AG04450 (cell line): ENCODE data around the gene GGT7. TPM values are rescaled to one million over a fixed set of nuclear protein-coding genes. Genes with fewer than 3 reads are reported as not detected.
A peak's percentile ranks its signal among the peaks of the same experiment; 100 is the strongest.

ENCODE experiments used
- CTCF ChIA-PET: fragments of 300-600, 350-600 bp; formaldehyde crosslinking; extraction: SDS; loops from one replicate; lab custom pipeline; 2022; ENCODE audit warnings: antibody characterized with exemption, inconsistent platforms; lab: Charles Lee
- POLR2A ChIA-PET: fragments of 350-600 bp; formaldehyde crosslinking; extraction: SDS; loops from one replicate; lab custom pipeline; 2021; ENCODE audit warnings: antibody characterized with exemption, inconsistent platforms; lab: Yijun Ruan, JAX
- DNase-seq: peaks from one replicate; pipeline ENCODE4 v3.0.0-alpha.2; 2011; ENCODE audit warnings: low read depth, low spot score
- H3K27ac ChIP-seq: one replicate; pipeline ENCODE4 v1.5.1; 2012; ENCODE audit warnings: low read depth, low read length, control low read depth
- H3K27me3 ChIP-seq: one replicate; pipeline ENCODE4 v1.6.0; 2012; ENCODE audit warnings: low read length; ENCODE audit not compliant: control insufficient read depth, insufficient read depth
- H3K4me3 ChIP-seq: 2 replicates; pipeline ENCODE4 v1.5.1; 2011; ENCODE audit warnings: mild to moderate bottlenecking, low read depth, low read length, control low read depth
- H3K9me3 ChIP-seq: 2 replicates; pipeline ENCODE4 v1.5.1; 2012; ENCODE audit warnings: low read length; ENCODE audit not compliant: control insufficient read depth, insufficient read depth
- CTCF ChIP-seq: IDR thresholded peaks from 2 replicates; pipeline ENCODE4 v1.5.1; 2011; ENCODE audit warnings: low read depth, low read length, control low read depth, inconsistent platforms
- polyA plus RNA-seq: library from polyadenylated mRNA; depleted of rRNA; stranded (reverse); fragments of >200 nt; gene quantifications from 2 replicates; pipeline ENCODE4 v1.2.3, GENCODE V29; 2011

The GGT7 gene
- polyA plus RNA-seq, 1 experiment = 12.1 TPM

DNA sequence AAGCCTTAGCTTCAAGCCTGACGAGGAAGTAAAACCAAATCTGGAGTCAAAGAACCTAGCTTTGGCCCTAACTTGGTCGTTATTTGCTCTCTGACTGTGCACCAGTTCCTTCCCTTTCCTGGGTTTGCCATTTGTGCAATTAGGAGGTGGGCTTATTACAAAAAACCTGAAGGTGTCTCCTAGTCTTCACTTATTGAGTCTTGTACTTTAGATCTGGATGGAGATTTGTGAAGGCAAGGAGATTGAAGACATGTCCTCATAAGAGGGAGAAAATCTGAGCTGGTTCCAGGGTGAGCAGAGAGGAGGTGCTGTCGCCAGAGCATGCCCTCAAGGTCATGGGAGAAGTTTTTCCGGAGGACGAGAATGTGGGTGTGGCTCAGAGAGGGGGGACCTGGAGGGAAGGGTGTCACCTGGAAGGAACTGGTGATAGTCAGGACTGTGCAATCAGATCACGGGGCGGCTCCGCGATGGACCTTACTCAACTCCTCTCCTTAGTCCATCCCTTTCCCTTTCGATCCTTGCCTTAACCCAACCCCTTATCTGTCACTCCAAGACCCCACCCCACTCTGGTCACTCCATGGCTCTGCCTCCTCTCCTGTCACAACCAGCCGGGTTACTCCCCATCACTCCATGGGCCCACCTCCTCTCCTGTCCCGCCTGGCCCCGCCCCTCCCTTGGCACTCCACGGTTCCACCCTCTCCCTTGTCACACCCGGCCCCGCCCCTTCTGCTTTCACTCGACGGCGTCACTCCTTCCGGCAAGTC lies 3.2 kb upstream of the GGT7 start:
- no peaks in the 10 kb centered on the region for H3K9me3 ChIP-seq
- DNase-seq = no peak
- peak overlapping the region; percentile 77 for H3K4me3 ChIP-seq
- CTCF ChIA-PET = interaction anchor here (0.6 to 6.1 kb wide), 11 partner anchors 37 to 332 kb away, joined by 3 to 57 read pairs (median 4); partner anchors contain the start of genes GSS and MYH7B
- no peaks in the 10 kb centered on the region for H3K27me3 ChIP-seq
- POLR2A ChIA-PET = interaction anchor here (0.6 to 1.6 kb wide), 5 partner anchors 14 to 80 kb away, joined by 3 to 13 read pairs (median 5); partner anchors contain the start of genes GSS and MYH7B
- no peak overlapping the region for H3K27ac ChIP-seq
- 0 out of 2 replicates have a peak, but pooled peaks have one; percentile 5 for TF ChIP-seq CTCF

- CTCF ChIA-PET = interaction anchor here (0.5 to 6.1 kb wide), 26 partner anchors 10 to 328 kb away, joined by 3 to 57 read pairs (median 4); partner anchors contain the start of genes EDEM2, GSS and MYH7B
- DNase-seq = peak; percentile 74
- TF ChIP-seq CTCF = peak; percentile 98
- H3K4me3 ChIP-seq = no peak overlapping the region
- no peaks in the 10 kb centered on the region for H3K9me3 ChIP-seq
- POLR2A ChIA-PET = interaction anchor here (0.5 to 1.9 kb wide), 3 partner anchors 80 to 216 kb away, joined by 4 to 17 read pairs (median 6); partner anchors contain the start of genes GSS and MYH7B
- H3K27me3 ChIP-seq = no peaks in the 10 kb centered on the region
- no peak overlapping the region for H3K27ac ChIP-seq
Measured at GRCh38 chr20:34874094-34874654, 1.5 kb upstream of the GGT7 start.

GRCh38 chr20:34873583-34874093 lies 982 bp upstream of the GGT7 start:
- ChIA-PET POLR2A (interaction anchor here (0.5 to 1.9 kb wide), 4 partner anchors 80 to 217 kb away, joined by 4 to 17 read pairs (median 6); partner anchors contain the start of genes GSS and MYH7B), CTCF (interaction anchor here (0.6 to 6.1 kb wide), 19 partner anchors 9 to 303 kb away, joined by 3 to 57 read pairs (median 4); partner anchors contain the start of genes EDEM2, GSS and MYH7B)
- Histone ChIP-seq H3K27ac (no peak overlapping the region), H3K9me3 (no peaks in the 10 kb centered on the region), H3K27me3 (no peaks in the 10 kb centered on the region), H3K4me3 (no peak overlapping the region)
- TF ChIP-seq CTCF = no peak
- DNase-seq = no peak

DNA sequence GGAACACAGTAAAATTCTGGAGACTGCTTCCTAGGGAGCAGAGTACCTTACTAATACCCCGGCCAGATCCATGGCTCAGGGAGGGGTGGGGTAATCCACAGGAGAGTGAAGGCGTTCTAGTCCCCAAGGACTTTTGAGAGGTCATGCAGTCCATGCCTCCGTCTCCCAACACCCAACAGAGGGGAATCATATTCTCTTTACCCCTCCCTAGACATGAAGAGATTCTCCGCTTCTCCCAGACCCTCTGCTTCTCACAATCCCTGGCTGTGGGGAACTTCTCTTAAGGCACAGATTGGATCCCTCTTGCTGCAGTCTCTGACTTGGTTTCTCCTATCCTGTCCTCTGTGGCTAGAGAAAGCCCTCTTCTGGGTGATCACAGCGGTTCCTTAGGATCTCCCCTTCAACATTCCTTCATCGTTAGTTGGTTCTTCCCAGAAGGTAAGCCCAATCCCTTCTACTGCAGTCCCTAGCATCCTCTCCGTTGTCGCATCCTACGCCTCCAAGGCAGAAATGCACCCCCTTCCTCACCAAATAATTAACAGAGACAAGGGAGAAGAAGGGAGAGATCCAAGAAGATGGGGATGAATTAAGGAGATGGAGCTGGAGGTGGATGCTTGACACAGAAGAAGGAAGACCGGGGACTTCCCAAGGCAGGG lies 562 bp downstream of the GGT7 start:
- ChIA-PET POLR2A (interaction anchor here (1.1 kb wide), 1 partner anchor 83 kb away, joined by 6 read pairs; the partner anchor contains the start of genes GSS and MYH7B), CTCF (interaction anchor here (0.6 to 6.1 kb wide), 12 partner anchors 8 to 560 kb away, joined by 3 to 57 read pairs (median 4); partner anchors contain the start of genes GSS and MYH7B)
- Histone ChIP-seq H3K27ac (no peak overlapping the region), H3K9me3 (no peaks in the 10 kb centered on the region), H3K27me3 (no peaks in the 10 kb centered on the region), H3K4me3 (peak overlapping the region; percentile 80)
- DNase-seq = no peak
- TF ChIP-seq CTCF = no peak
